Keratinocyte (primary cell): ENCODE data around the gene UCHL1. TPM values are rescaled to one million over a fixed set of nuclear protein-coding genes. Genes with fewer than 3 reads are reported as not detected.

Experiments used
- DNase-seq: peaks from one replicate; pipeline ENCODE4 v3.0.0-alpha.2; 2011; ENCODE audit warnings: low read depth, missing footprints, low spot score
- FAIRE-seq: peaks from 2 replicates; lab custom pipeline; 2011; peaks lifted over from hg19 to GRCh38; lab: Jason Lieb, UNC
- H2AFZ ChIP-seq: 2 replicates; pipeline ENCODE4 v1.6.0; 2012; ENCODE audit warnings: low read length, control low read depth, inconsistent platforms; ENCODE audit not compliant: control insufficient read depth
- H3K27ac ChIP-seq: 2 replicates; pipeline ENCODE4 v1.5.1; 2011; ENCODE audit warnings: low read length; ENCODE audit not compliant: control insufficient read depth, insufficient read depth
- H3K27me3 ChIP-seq: 3 replicates; pipeline ENCODE4 v1.6.0; 2011; ENCODE audit warnings: low read length; ENCODE audit not compliant: control insufficient read depth, insufficient read depth; ENCODE audit errors: extremely low read depth
- H3K36me3 ChIP-seq, 2 experiments: 2 replicates in 1 of 2; 3 replicates in 1 of 2; pipeline ENCODE4 v1.5.1; 2011; ENCODE audit warnings: low read length in 2 of 2, mild to moderate bottlenecking in 1 of 2; ENCODE audit not compliant: control insufficient read depth in 2 of 2, insufficient read depth in 2 of 2; ENCODE audit errors: extremely low read depth in 1 of 2
- H3K4me1 ChIP-seq: 3 replicates; pipeline ENCODE4 v1.5.1; 2011; ENCODE audit warnings: low read length; ENCODE audit not compliant: control insufficient read depth, insufficient read depth; ENCODE audit errors: extremely low read depth
- H3K4me2 ChIP-seq: 3 replicates; pipeline ENCODE4 v1.6.0; 2011; ENCODE audit warnings: low read depth, low read length; ENCODE audit not compliant: control insufficient read depth, insufficient read depth; ENCODE audit errors: extremely low read depth
- H3K4me3 ChIP-seq, 3 experiments: fragments of 200-600 bp in 1 of 3; sonication (generic) in 1 of 3; 2 replicates in 2 of 3; 3 replicates in 1 of 3; pipeline ENCODE4 v1.5.1; 2011 to 2016; ENCODE audit warnings: low read length in 3 of 3, mild to moderate bottlenecking in 3 of 3, control low read depth in 2 of 3, inconsistent platforms in 1 of 3, low read depth in 1 of 3, mixed read lengths in 1 of 3, mixed run types in 1 of 3, moderate library complexity in 1 of 3; ENCODE audit not compliant: control insufficient read depth in 2 of 3, insufficient read depth in 2 of 3; ENCODE audit errors: extremely low read depth in 1 of 3
- H3K79me2 ChIP-seq: 2 replicates; pipeline ENCODE4 v1.6.0; 2012; ENCODE audit warnings: low read length; ENCODE audit not compliant: control insufficient read depth, insufficient read depth
- H3K9ac ChIP-seq: 3 replicates; pipeline ENCODE4 v1.6.0; 2011; ENCODE audit warnings: low read length; ENCODE audit not compliant: control insufficient read depth, insufficient read depth; ENCODE audit errors: extremely low read depth
- H3K9me1 ChIP-seq: 3 replicates; pipeline ENCODE4 v1.6.0; 2011; ENCODE audit warnings: low read length; ENCODE audit not compliant: control insufficient read depth, insufficient read depth; ENCODE audit errors: extremely low read depth
- H3K9me3 ChIP-seq: 2 replicates; pipeline ENCODE4 v1.5.1; 2012; ENCODE audit warnings: low read depth, low read length; ENCODE audit not compliant: control insufficient read depth
- H4K20me1 ChIP-seq: 3 replicates; pipeline ENCODE4 v1.6.0; 2011; ENCODE audit warnings: low read length; ENCODE audit not compliant: control insufficient read depth, insufficient read depth; ENCODE audit errors: extremely low read depth
- EZH2 ChIP-seq: IDR thresholded peaks from one replicate; pipeline ENCODE4 v1.6.1; 2012; ENCODE audit warnings: inconsistent platforms, mild to moderate bottlenecking, low read length, moderate library complexity
- dilution Hi-C: fragments of 300-500 bp; cut with MboI; formaldehyde crosslinking; loops from one replicate; pipeline ENCODE4 v1.7.0; 2020; ENCODE audit warnings: low sequenced_read_pairs; ENCODE audit not compliant: extremely low pct_ligation_motif_present
- polyA plus RNA-seq, 5 experiments: library from polyadenylated mRNA; depleted of rRNA in 3 of 5; stranded (reverse) in 3 of 5; stranded (forward) in 1 of 5; unstranded in 1 of 5; fragments of >200 nt; gene quantifications; 1 replicate in 1 of 5; 2 replicates in 3 of 5; 3 replicates in 1 of 5; pipeline versions ENCODE4 v1.2.1 to v1.2.3, GENCODE V29; 2011 to 2012; ENCODE audit warnings: missing spikeins in 2 of 5, low read depth in 1 of 5, low replicate concordance in 1 of 5
- TF ChIP-seq, protein P1 (sequence below), 3 experiments: IDR thresholded peaks in 1 of 3; conservative IDR thresholded peaks in 1 of 3; optimal IDR thresholded peaks in 1 of 3; 2 replicates in 2 of 3; 3 replicates in 1 of 3; pipeline versions ENCODE3 to v1.5.1; 2011; ENCODE audit warnings: low read length in 3 of 3, mild to moderate bottlenecking in 3 of 3, moderate library complexity in 2 of 3, control low read depth in 1 of 3, inconsistent platforms in 1 of 3; ENCODE audit not compliant: insufficient read depth in 2 of 3; ENCODE audit errors: extremely low read depth in 1 of 3

The UCHL1 gene
- polyA plus RNA-seq, 1 donor (not counting 4 experiments of a cell fraction or from before 2014, with no cell fraction given), result 3.0 TPM

GRCh38 chr4:41211951-41212615 is 44.6 kb upstream of the UCHL1 start:
- dilution Hi-C loops, result no loop called here
- Histone ChIP-seq H3K9ac (peak overlapping the region; percentile 87), H4K20me1 (no peaks in the 10 kb centered on the region), H2AFZ (no peak overlapping the region), H3K9me3 (no peaks in the 10 kb centered on the region), H3K4me1 (peaks cover 30% of the 10 kb centered on the region), H3K79me2 (peaks cover 71% of the 10 kb centered on the region), H3K27me3 (no peaks in the 10 kb centered on the region), H3K27ac (peak overlapping the region; percentile 74), H3K4me3 (peak overlapping the region; percentile 88 to 98 (median 93)), H3K4me2 (peak overlapping the region; percentile 90), H3K9me1 (no peaks in the 10 kb centered on the region), H3K36me3 (peaks cover 1 to 9% of the 10 kb centered on the region in 2 experiments)
- TF ChIP-seq, protein P1, sequence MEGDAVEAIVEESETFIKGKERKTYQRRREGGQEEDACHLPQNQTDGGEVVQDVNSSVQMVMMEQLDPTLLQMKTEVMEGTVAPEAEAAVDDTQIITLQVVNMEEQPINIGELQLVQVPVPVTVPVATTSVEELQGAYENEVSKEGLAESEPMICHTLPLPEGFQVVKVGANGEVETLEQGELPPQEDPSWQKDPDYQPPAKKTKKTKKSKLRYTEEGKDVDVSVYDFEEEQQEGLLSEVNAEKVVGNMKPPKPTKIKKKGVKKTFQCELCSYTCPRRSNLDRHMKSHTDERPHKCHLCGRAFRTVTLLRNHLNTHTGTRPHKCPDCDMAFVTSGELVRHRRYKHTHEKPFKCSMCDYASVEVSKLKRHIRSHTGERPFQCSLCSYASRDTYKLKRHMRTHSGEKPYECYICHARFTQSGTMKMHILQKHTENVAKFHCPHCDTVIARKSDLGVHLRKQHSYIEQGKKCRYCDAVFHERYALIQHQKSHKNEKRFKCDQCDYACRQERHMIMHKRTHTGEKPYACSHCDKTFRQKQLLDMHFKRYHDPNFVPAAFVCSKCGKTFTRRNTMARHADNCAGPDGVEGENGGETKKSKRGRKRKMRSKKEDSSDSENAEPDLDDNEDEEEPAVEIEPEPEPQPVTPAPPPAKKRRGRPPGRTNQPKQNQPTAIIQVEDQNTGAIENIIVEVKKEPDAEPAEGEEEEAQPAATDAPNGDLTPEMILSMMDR (optimal IDR thresholded peaks at IDR 0.05 in 1 of 3, IDR thresholded peaks at IDR 0.05 in 1 of 3, conservative IDR thresholded peaks at IDR 0.05 in 1 of 3; ENCODE audit: extremely low read depth in 1 of 3, insufficient read depth in 2 of 3, low read length in 3 of 3), result no peak
- TF ChIP-seq EZH2, result no peak
- FAIRE-seq, result no peak
- no peak for DNase-seq

DNA sequence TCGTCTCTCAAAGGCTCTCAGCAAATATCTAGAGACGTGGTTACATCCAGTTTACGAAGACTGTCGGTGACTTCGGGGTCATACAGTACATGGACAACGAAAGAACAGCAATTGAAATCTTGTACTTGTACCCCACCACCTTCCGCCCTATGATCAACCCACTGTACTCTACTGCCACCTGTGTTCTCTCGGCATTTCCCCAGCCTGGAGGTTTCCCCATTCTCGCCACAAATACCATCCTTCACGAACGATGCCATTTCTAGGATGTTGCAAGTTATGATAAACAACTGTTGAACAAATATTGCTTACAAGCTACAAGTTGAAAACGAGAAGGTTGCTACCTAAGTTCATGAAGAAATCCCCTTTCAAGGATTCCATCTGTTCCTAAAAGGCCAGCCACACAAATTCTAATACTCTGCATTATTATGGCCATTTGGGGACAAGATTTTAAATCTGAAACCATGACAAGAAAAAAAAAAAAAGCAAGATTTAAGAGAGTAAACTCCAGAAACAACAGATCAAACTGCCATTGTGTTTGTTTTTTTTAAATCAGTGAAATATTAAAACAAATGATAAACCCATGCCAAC is 44.0 kb upstream of the UCHL1 start:
- no peaks in the 10 kb centered on the region for H3K9me1 ChIP-seq
- peaks cover 65% of the 10 kb centered on the region for H3K79me2 ChIP-seq
- H3K27me3 ChIP-seq, result no peaks in the 10 kb centered on the region
- H3K9me3 ChIP-seq, result no peaks in the 10 kb centered on the region
- peaks cover 0 to 3% of the 10 kb centered on the region in 2 experiments for H3K36me3 ChIP-seq
- H2AFZ ChIP-seq, result no peak overlapping the region
- H3K4me3 ChIP-seq, result peak overlapping the region; percentile 88 to 98 (median 93)
- peak overlapping the region; percentile 90 for H3K4me2 ChIP-seq
- dilution Hi-C loops, result no loop called here
- H4K20me1 ChIP-seq, result no peaks in the 10 kb centered on the region
- peaks cover 33% of the 10 kb centered on the region for H3K4me1 ChIP-seq
- no peak for TF ChIP-seq EZH2
- TF ChIP-seq, protein P1 (optimal IDR thresholded peaks at IDR 0.05 in 1 of 3, IDR thresholded peaks at IDR 0.05 in 1 of 3, conservative IDR thresholded peaks at IDR 0.05 in 1 of 3; ENCODE audit: extremely low read depth in 1 of 3, insufficient read depth in 2 of 3, low read length in 3 of 3), result peak; percentile 71 to 95 (median 85)
- H3K9ac ChIP-seq, result peak overlapping the region; percentile 87
- FAIRE-seq (peak; percentile 94), DNase-seq (no peak)
- peak overlapping the region; percentile 74 for H3K27ac ChIP-seq
